Stimulated activated naive CD8-positive, alpha-beta T cell treated with anti-CD3 and anti-CD28 coated beads, Interleukin-15, Interleukin-2, amounts not matched to agents 100 U/mL and 50 U/mL, for 24 hours (primary cell): ENCODE results near the gene DDX24.

Experiments
- ATAC-seq: fragments of 150-1000 bp; cut with Tn5 transposase; one replicate; pipeline ENCODE4 v1.10.0; 2021
- DNase-seq: peaks from one replicate; pipeline ENCODE4 v3.0.0; 2021

The DDX24 gene, protein sequence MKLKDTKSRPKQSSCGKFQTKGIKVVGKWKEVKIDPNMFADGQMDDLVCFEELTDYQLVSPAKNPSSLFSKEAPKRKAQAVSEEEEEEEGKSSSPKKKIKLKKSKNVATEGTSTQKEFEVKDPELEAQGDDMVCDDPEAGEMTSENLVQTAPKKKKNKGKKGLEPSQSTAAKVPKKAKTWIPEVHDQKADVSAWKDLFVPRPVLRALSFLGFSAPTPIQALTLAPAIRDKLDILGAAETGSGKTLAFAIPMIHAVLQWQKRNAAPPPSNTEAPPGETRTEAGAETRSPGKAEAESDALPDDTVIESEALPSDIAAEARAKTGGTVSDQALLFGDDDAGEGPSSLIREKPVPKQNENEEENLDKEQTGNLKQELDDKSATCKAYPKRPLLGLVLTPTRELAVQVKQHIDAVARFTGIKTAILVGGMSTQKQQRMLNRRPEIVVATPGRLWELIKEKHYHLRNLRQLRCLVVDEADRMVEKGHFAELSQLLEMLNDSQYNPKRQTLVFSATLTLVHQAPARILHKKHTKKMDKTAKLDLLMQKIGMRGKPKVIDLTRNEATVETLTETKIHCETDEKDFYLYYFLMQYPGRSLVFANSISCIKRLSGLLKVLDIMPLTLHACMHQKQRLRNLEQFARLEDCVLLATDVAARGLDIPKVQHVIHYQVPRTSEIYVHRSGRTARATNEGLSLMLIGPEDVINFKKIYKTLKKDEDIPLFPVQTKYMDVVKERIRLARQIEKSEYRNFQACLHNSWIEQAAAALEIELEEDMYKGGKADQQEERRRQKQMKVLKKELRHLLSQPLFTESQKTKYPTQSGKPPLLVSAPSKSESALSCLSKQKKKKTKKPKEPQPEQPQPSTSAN

DNA sequence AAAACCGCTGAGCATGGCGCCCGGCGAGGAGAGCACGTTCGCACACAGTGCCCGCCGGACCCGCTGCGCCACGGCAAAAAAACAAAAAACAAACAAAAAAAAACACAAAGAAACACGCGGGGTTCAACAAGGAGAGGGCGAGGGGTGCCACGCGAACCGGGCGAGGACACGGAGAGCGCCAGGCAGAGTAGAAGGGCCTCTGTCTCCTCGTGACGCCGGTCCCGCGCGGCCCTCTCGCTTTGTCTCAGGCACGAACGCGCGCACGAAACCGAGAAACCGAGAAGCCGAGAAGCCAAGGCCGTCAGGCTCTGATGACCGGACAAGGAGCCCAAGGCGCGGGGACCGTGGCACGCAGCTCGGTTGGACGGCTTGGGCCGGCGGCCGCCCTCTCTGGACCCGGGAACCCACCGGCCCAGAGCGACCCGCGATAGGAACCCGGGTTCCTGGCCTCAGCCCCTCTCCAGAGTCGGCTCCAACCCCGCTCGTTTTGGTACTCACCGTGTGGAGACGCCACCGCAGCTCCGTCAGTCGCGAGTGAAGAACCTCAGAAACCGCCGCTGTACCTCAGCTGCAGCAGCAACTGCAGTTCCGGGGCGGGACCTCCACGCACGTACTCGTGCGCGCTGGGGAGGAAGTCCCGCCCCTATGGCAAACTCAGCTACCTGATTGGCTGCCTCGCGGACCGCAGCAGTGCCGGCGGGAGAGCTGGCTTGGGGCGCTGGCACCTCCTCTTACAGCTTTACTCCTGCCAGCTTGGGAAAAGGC, at the start of gene DDX24, which contains the start of gene IFI27L1:
DDX24 (minus strand) TSS at position 582 of the 765 bp plus-strand sequence. CDS start 1,460 bp downstream, outside the sequence.
IFI27L1 (plus strand) TSS at position 690 of the 765 bp plus-strand sequence. CDS start 15,628 bp downstream, outside the sequence.
- peak; percentile 96 for DNase-seq
- peak; percentile 98 for ATAC-seq

DNA sequence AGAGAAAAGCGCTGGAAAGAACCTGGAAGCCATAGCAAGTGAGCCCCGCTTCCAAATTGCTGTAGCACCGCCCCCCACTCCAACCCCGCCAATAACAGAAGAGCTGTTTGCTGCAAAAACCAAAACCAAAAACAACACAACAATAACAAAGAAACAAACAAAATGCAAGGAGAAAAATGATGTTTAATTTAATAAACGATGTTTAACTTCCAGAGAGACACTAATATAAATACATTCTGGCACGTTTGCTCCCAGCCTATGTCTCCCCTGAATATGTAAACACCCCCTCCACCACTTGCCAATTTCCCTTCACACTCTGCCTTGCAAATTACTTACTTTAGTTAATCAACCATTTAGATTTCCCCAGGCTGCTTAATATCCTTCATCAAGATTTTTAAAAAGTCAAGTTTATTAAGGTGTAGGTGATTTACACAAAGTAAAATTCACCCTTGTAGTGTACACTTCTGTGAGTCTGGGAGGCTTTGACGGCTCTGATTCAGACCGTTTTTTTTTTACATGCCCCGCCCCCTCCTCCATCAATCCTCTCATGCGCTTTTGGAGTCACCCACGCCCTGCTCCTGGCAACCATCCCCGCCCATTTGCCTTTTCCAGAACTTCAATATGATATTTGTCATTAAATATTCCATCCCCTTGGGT, 48.9 kb upstream of the DDX24 start:
- peak; percentile 38 for DNase-seq

DNA sequence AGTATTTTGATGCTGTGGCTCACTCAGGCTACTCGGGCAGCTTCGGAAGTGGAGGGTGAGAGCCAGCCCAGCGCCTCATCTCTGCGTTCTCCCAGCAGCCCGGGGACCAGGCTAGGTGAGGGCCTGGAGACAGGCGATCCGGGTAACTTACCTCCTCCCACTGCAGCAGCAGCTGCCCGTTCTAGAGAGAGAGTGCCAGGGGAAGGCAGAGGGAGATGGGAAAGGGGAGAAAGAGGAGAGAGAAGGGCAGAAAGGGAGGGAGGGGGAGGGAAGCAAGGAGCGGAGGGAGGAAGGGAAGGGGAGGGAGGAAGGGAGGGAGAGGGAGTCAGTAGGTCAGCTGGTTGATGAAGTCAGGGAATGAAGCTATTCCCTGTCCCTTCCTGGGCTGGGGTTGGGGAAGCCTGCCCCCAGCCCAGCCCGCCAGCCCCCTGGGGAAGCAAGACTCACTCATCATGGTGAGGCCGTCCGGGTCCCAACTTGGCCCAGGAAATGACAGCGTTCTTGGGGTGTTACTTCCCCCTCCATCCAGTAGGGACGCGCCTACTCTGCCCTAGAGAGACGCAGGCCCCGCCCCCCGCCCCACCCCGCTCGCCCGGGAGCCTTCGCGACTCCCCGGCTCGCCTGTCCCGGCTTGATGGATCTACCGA, 48.2 kb upstream of the DDX24 start, which contains the start of gene IFI27L2:
IFI27L2 (minus strand) TSS at position 494 of the 647 bp plus-strand sequence; CDS start at position 454, 40 bp downstream.
- ATAC-seq (peak; percentile 97), DNase-seq (peak; percentile 75)

More for the DNA sequence above, 48.9 kb upstream of the DDX24 start:
- no peak for ATAC-seq

DNA sequence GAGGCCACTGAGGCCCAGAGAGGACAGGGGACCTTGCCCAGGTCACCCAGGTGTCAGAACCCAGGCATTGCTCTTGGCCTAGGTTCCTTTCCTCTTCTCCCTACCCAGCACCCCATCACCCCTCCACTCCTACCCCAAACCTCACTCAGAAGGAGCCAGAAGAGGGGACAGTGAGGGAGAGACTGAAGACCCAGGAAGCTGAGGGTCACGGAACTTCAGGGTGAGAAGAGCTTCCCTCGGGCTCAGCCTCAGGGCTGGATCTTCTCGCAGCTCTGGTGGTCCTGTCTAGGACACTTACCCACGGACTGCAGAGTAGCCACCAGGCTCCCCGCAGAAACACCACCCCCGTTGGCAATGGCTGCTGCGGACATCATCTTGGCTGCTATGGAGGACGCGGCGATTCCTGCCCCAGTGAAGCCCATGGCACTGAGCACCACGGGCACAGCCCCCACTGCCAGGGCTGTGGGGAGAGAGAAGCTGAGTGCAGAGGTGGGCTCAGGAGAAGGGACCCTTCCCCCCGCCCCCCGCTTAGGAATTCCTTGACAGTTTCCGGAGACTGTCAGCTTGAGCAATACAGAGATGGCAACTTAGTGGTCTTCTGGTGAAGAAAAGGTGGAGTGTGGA, 47.3 kb upstream of the DDX24 start:
- ATAC-seq: no peak
- no peak for DNase-seq

DNA sequence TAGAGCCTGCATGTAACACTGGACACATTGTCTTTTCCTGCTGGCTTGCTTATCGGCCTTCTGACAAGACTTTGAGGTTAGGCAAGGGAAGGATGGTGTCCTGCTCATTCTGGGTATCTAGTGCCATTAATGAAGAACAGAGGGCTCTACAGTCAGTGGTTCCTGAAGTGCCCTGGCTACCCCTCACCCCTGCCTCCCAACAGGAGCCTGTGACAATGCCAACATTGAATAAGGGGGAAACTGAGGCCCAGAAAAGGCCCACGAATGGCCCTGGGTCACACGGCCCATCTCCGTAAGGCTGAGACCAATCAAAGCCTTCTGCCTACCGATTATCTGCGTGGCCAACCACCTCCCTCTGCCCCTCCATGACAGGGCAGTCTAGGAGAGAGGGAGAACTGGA, 46.3 kb upstream of the DDX24 start:
- ATAC-seq (no peak), DNase-seq (no peak)

DNA sequence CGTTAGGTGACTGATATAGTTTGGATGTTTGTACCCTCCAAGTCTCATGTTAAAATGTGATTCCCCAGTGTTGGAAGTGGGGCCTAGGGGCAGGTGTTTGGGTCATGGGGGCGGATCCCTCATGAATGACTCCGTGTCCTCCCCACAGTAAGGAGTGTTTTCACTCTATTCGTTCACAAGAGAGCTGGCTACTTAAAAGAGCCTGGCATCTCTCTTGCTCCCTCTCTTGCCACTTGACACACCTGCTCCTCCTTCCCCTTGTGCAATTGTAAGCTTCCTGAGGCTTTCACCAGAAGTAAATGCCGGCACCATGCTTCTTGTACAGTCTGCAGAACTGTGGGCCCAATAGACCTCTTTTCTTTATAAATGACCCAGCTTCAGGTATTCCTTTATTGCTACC, 45.8 kb upstream of the DDX24 start:
- DNase-seq: no peak
- ATAC-seq: no peak

DNA sequence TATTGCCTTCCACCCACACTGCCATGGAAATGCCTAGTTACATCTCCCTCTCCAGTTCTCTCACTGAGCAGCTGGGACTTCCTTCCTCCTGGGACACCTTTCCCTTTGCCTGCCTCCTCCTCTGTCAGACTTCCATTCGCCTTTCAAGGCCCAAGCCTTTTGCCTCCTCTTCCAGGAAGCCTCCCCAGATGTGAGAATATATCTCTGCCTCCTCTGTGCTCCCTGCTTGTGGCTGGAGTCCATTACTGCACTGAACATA, 45.3 kb upstream of the DDX24 start:
- ATAC-seq (no peak), DNase-seq (no peak)

DNA sequence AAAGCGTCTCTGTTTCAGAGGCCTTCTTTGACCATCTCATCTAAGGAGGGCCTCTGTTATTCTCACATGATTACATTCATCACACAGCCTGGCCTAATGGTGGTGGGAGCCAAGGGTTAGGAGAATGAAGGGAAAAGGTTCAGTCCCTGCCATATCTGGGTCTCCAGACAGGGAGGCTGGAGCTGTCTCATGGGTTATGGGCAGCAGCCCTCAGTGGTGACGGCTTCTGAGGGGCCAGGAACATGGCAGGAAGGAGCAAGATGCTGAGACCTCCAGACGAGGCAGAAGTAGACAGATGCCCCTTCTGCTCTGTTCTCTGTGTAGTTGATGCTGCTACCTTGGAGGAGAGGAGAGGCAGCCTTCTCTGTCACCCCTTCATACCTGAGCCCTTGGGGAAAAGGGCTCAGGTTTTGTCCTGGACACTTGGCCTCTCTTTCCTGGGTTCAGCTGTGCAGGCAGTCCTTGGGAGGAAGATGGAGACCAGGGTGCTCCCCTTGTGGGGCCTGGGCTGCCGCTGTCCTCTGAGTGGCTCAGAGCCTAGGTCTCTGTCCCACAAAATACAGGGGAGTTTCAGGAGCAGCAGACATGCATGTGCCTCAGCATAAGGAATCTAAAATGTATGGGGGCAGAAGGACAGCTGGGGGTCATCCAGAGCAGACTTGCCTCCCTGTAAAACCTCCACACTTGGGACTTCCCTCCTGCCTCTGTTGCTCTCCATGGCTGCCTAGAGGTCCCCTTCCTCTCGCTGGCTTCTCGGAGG, 44.8 kb upstream of the DDX24 start:
- no peak for ATAC-seq
- DNase-seq: no peak

DNA sequence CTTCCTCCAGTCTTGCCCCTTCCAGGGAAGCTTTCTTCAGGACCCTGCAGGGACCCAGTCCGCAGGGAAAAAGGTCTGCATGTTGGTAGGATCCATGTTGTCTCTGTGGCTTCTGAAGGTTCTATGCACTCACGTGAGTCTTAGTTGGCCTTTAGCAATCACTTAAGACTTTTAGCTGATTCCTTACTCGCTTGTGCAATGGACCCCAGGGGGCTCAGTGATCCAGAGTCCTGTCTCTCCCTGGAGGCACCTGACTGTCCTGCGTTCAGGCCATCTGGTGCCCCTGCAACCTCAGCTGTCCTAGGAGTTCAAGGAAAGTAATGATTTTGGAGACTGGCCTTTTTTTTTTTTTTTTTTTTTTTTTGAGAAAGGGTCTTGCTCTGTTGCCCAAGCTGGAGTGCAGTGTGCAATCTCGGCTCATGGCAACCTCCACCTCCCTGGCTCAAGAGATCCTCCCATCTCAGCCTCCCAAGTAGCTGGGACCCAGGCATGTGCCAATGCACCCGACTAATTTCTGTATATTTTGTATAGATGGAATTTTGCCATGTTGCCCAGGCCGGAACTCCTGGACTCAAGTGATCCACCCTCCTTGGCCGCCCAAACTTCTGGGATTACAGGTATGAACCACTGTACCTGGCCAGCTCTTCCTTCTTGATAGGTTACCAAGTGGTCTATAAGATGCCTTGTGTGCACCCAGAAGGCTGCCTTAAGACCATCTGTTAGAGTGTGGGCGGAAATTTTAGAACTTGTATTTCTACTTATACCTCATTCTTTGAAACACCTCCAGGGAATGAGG, 43.8 kb upstream of the DDX24 start:
- no peak for ATAC-seq
- DNase-seq: no peak

DNA sequence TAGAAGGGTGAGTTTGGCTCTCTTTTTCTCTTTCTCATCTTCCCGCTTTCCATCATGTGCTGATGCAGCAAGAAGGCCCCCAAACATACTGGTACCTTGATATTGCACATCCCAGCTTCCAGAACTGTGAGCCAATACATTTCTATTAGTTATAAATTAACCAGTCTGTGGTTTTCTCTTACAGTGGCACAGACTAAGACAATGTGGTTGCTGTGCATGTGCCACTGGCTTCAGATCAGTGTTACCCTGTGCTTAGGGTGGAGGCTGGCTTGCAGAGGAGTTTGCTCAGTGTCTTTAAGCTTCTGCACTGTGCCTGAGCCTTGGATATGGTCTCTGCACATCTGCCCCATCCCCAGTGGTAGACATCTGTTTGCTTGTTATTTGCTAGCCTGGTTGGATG, 42.9 kb upstream of the DDX24 start:
- ATAC-seq (no peak), DNase-seq (no peak)

DNA sequence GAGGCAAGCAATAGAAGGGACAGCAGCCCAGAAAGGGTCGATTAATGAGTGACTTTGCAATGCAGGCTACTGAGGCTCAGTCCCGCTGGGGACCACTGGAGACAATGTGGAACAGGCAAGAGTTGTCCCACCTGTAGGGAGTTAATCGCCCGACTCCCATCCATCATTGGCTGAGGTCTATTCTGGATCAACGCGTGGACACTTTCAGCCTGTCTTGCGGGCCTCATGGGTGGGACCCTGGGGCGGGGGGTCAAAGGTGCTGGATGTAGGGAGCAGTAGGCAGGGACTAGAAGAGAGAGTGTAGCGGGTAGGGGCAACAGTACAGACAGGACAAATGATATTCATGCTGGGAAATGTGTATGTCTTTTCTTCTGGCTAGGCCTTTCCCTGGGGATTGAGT, 42.3 kb upstream of the DDX24 start:
- DNase-seq (no peak), ATAC-seq (no peak)

DNA sequence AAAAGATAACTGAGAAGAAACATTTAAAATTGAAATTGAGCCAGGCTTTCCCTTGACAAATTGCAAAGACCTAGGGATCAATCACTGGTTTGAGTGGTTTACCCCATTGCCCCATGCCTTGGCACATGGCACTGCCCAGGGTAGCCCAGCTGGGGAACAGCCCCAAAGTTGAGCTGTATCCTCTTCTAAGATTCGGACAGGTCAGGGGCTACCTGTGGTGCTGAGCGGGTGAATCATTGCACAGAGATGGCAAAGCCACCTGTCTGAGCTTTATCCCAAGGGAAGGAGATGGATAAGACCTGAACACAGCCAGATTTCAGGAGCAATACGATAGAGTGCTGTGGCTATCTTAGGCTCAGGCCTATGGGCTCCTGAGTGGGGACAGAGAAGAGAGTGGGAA, 41.4 kb upstream of the DDX24 start:
- no peak for ATAC-seq
- DNase-seq: no peak

DNA sequence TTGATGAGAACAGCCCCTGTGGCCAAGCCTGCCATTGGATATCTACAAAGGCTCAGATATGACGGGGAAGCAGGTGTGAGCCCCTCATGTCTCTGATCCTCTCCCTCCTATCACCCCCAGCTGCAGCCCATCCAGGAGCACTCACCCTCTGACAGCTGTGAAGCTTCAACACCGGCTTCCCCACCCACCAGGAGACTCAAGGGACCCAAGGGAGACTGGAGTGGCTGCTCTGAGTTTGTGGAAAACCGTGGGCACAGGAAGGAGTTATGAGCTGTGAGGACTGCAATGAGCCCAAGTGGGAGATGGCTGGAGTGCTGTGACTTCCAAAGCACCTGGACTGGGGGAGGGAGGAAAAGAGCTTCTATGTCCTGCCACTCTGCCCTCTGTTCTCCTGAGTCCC, 40.5 kb upstream of the DDX24 start:
- ATAC-seq (no peak), DNase-seq (no peak)

DNA sequence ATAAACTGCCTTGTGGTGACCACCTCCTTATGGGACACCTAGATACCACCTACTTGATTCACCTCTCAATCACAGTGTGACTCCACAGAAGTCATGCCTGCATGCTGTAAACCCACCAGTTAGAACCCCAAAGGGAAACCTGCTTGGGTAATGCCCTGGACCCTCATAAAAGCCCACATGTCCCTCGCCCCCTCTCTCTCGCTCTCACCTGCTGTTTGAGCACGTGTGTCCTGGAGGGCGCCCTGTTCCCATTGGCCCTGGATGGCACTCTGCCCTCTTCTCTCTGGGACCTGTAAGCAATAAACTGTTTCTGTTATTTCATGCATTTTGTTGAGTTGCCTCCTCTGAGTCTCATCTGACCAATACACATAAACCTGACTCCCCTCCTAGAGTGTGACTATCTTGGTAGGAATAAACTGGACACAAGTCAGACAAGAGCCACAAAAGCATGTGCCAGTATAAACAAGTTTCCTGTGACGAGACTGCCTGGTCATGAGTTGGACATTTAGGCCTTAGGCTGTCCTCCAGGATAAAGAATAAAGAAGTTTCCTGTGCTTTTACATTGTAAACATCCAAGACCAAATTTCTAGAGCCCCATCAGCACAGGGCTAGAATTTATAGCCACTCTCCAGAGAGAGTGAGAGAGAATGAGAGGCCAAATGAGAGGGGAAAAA, 39.8 kb upstream of the DDX24 start:
- ATAC-seq (no peak), DNase-seq (no peak)

DNA sequence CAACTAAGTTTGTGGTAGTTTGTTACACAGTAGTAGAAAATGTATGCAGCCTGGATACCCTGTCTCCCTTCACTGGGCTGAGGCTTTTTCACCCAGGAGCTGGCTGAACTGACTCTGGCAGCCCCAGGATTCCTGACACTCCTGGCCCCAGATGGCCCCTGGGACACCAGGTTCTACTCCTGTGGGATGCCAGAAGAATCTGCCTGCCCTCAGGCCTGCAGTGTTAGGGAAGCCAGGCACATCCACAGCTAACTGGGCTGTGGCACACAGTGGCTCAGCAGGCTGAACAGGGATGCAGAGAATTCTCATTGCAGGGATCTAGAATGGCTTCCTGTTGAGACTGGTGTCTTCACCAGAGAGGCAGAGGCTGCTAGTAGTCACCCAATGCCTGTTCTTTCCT, 38.1 kb upstream of the DDX24 start:
- no peak for ATAC-seq
- no peak for DNase-seq

DNA sequence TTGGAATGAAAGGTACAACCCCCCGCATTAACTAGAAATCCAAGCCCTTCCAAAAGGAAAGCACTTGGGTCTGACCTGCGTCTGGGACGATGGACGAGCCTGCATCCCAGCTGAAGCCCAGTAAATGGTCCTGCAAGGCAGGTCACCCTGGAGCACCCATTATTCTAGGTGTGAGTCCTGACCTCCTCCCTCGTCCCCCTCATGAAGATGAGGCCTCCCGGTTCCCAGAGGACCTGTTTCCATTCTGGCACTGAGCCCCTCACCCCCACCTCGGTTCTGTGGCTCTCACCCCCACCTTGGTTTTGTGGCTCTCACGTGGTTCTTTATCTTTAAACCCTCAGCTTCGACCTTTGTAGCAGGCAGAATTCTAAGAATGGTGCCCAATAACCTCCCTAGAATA, 36.9 kb upstream of the DDX24 start:
- ATAC-seq: no peak
- DNase-seq: no peak

DNA sequence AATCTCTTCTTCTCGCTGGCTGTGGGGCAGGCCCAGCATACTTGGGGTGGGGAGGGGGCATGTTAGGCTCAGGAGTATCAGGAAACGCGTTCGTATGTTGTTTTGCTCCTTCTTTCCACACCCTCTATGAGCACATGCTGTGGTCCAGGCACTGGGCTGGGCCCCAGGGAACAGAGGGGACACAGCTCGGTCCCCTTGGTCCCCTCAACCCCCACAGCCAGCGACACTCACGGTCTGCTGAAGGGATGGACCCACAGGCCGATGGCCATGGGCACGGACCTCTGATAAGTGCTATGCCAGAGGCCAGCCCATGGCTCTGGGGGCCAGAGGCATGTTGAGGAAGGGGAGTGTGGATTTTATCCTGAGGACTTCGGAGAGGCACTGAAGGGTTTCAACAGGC, 35.7 kb upstream of the DDX24 start:
- ATAC-seq (no peak), DNase-seq (no peak)

DNA sequence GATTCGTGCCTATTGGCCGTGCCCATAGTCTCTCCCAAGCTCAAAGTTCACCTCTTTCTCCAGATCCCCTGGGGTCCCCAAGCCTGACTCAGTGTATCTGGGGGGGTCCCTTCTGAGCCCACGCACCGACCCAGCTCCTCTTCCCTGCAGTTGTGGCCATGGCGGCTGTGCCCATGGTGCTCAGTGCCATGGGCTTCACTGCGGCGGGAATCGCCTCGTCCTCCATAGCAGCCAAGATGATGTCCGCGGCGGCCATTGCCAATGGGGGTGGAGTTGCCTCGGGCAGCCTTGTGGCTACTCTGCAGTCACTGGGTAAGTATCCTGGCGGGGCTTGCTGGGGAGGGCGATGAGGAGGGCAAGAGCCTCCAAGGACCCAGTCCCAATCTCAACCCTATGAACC, 34.6 kb upstream of the DDX24 start:
- ATAC-seq (no peak), DNase-seq (no peak)

DNA sequence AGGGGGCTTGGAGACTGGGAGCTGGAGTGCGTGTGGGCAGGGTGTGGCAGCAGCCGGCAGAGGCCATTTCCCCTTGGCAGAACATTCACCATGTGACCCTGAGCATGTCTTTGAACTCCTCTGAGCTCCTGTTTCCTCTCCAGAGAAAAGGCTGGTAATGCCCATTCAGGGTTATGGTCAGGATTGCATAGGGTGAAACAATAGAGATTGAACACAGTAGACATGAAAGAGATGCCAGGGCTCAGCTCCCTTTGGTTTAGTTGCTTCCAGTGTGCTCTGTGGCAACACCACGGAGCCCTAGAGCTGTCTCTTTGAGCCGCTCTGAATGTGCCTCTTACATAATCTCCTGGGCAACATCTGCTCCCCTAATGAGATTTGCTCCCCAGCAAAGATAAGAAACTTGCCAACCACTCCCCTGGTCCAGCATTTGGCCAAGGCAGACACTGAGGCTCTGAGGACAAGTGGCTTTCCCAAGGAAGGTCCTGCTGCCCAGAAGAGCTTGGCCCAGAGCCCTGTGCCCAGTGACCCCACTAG, 34.1 kb upstream of the DDX24 start:
- no peak for DNase-seq
- no peak for ATAC-seq
